ENCODE measurements around the gene RTKN. TPM values are rescaled to one million over a fixed set of nuclear protein-coding genes. Genes with fewer than 3 reads are reported as not detected.

RTKN gene
- total RNA-seq, 1 experiment from 2014 or later, result 83.1 TPM

DNA sequence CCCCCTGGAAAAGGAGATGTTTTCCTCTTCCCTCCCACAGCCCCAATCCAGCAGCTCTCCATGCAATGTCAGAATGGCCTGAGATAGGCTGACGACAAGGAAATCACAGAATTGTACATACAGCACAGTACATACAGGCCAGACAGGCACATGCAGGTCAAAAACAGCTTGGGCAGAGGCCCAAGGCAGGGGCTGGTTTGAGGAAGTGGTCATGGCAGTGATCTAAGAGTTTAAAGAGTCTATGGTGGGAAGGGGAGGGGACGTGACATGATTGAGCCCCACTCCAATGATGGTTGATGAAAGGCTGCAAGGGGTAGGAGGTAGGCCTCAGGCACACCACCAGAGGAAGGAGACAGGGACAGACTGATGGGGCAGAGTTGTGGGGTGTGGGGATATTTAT, 65.9 kb downstream of the RTKN start:
- ATAC-seq (no peak), DNase-seq (ENCODE audit: low read depth, low spot score) (no peak)
- Histone ChIP-seq H3K27ac (ENCODE audit: low read length) (no peak overlapping the region), H3K4me1 (ENCODE audit: control insufficient read depth, insufficient read depth, low read length) (peaks cover 6% of the 10 kb centered on the region; the same call in 1 of the 2 replicates), H3K36me3 (ENCODE audit: control insufficient read depth, insufficient read depth, low read length) (peaks cover 2% of the 10 kb centered on the region; the same call in 1 of the 2 replicates), H3K27me3 (ENCODE audit: control insufficient read depth, insufficient read depth, low read length) (no peaks in the 10 kb centered on the region), H3K4me3 (ENCODE audit: low read depth in 2 of 2, low read length in 2 of 2) (no peak overlapping the region), H3K9me3 (ENCODE audit: control insufficient read depth, insufficient read depth, low read depth, low read length) (no peaks in the 10 kb centered on the region)
- ChIA-PET POLR2A (no interaction called here), CTCF (no interaction called here)
- in situ Hi-C loops (cut with HindIII; ENCODE audit: low pct_unique_long_range_greater_than_20kb, low sequenced_read_pairs) (no loop called here), intact Hi-C loops (cut with micrococcal nuclease; ENCODE audit: unreplicated experiment) (no loop called here)
- TF ChIP-seq, protein P1, sequence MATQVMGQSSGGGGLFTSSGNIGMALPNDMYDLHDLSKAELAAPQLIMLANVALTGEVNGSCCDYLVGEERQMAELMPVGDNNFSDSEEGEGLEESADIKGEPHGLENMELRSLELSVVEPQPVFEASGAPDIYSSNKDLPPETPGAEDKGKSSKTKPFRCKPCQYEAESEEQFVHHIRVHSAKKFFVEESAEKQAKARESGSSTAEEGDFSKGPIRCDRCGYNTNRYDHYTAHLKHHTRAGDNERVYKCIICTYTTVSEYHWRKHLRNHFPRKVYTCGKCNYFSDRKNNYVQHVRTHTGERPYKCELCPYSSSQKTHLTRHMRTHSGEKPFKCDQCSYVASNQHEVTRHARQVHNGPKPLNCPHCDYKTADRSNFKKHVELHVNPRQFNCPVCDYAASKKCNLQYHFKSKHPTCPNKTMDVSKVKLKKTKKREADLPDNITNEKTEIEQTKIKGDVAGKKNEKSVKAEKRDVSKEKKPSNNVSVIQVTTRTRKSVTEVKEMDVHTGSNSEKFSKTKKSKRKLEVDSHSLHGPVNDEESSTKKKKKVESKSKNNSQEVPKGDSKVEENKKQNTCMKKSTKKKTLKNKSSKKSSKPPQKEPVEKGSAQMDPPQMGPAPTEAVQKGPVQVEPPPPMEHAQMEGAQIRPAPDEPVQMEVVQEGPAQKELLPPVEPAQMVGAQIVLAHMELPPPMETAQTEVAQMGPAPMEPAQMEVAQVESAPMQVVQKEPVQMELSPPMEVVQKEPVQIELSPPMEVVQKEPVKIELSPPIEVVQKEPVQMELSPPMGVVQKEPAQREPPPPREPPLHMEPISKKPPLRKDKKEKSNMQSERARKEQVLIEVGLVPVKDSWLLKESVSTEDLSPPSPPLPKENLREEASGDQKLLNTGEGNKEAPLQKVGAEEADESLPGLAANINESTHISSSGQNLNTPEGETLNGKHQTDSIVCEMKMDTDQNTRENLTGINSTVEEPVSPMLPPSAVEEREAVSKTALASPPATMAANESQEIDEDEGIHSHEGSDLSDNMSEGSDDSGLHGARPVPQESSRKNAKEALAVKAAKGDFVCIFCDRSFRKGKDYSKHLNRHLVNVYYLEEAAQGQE (IDR thresholded peaks at IDR 0.05; ENCODE audit: insufficient read depth in 1 of 2, low read depth in 2 of 2, low read length in 1 of 2), result no peak
- BruUV-seq (replicated peaks), result no TSS peak

Other genes with a start within 250 kb of the RTKN start
- gene MTHFD2, start 243.3 kb downstream of the RTKN start, total RNA-seq (2021; ENCODE audit: unreplicated experiment), result 215 TPM
- gene SLC4A5, start 98.5 kb downstream of the RTKN start, total RNA-seq (2021; ENCODE audit: unreplicated experiment), result 1.2 TPM
- gene DCTN1, start 61.6 kb downstream of the RTKN start, total RNA-seq (2021; ENCODE audit: unreplicated experiment), result 190 TPM
- gene C2orf81, start 20.3 kb downstream of the RTKN start, total RNA-seq (2021; ENCODE audit: unreplicated experiment), result 3.9 TPM
- gene WDR54, start 20.2 kb downstream of the RTKN start, total RNA-seq (2021; ENCODE audit: unreplicated experiment), result 27.7 TPM
- 26.5 TPM for gene INO80B, start 13.2 kb upstream of the RTKN start, total RNA-seq (2021; ENCODE audit: unreplicated experiment)
- gene WBP1, start 16.5 kb upstream of the RTKN start, total RNA-seq (2021; ENCODE audit: unreplicated experiment), result 67.6 TPM
- gene MOGS, start 23.4 kb upstream of the RTKN start, total RNA-seq (2021; ENCODE audit: unreplicated experiment), result 79.5 TPM
- gene MRPL53, start 30.7 kb upstream of the RTKN start, total RNA-seq (2021; ENCODE audit: unreplicated experiment), result 98.1 TPM
- gene CCDC142, start 41.1 kb upstream of the RTKN start, total RNA-seq (2021; ENCODE audit: unreplicated experiment), result 24.2 TPM
- 38.7 TPM for gene TTC31, start 41.1 kb upstream of the RTKN start, total RNA-seq (2021; ENCODE audit: unreplicated experiment)
- gene LBX2, start 57.7 kb upstream of the RTKN start, total RNA-seq (2021; ENCODE audit: unreplicated experiment), result 9.6 TPM
- 36.8 TPM for gene PCGF1, start 65.8 kb upstream of the RTKN start, total RNA-seq (2021; ENCODE audit: unreplicated experiment)
- gene TLX2, start 72.5 kb upstream of the RTKN start, total RNA-seq (2021; ENCODE audit: unreplicated experiment), result not detected
- gene DQX1, start 84.3 kb upstream of the RTKN start, total RNA-seq (2021; ENCODE audit: unreplicated experiment), result 0.41 TPM
- 142 TPM for gene AUP1, start 87.8 kb upstream of the RTKN start, total RNA-seq (2021; ENCODE audit: unreplicated experiment)
- 21.2 TPM for gene HTRA2, start 88.0 kb upstream of the RTKN start, total RNA-seq (2021; ENCODE audit: unreplicated experiment)
- 1.0 TPM for gene LOXL3, start 112.0 kb upstream of the RTKN start, total RNA-seq (2021; ENCODE audit: unreplicated experiment)
- 6.2 TPM for gene DOK1, start 112.8 kb upstream of the RTKN start, total RNA-seq (2021; ENCODE audit: unreplicated experiment)
- gene M1AP, start 206.4 kb upstream of the RTKN start, total RNA-seq (2021; ENCODE audit: unreplicated experiment), result not detected
- gene SEMA4F, start 212.3 kb upstream of the RTKN start, total RNA-seq (2021; ENCODE audit: unreplicated experiment), result 13.3 TPM

All from Panc1 (cell line).